HUDEP-2 (cell line): Measurements from ENCODE around the gene ASIC4.

Source experiments
- DNase-seq, 76 experiments: peaks; one replicate each; lab custom pipeline; 2025; ENCODE audit not compliant: unreplicated experiment in 76 of 76; lab: John Stamatoyannopoulos, UW

ASIC4 gene

DNA sequence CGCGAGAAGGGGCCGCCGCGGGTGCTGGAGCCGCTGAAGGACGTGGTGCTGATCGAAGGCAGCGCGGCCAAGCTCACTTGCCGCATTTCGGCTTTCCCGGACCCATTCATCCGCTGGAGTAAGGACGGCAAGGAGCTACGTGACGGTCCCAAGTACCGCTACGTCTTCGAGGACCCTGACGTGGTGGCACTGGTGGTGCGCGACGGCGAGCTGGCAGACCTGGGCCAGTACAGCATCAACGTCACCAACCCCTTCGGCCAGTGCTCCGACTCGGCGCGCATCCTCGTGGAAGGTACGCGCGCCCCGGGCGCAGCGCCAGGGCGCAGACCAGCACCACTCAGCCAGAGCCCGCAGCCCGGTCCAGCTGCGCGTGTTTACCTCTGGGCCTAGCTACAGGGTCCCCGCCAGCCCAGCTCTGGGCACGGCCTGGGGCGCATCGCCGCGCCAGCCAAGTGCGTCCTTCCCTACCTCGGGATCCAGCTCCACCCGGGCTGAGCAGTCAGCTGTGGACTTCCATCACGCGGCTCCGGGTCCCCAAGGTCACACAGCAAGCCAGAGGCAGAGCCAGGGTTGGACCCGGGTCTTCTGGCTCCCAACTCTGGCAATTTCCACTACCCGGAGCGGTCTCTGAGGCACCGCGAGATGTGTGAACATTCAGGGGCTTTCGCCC is 17.3 kb upstream of the ASIC4 start:
- no peak for DNase-seq

DNA sequence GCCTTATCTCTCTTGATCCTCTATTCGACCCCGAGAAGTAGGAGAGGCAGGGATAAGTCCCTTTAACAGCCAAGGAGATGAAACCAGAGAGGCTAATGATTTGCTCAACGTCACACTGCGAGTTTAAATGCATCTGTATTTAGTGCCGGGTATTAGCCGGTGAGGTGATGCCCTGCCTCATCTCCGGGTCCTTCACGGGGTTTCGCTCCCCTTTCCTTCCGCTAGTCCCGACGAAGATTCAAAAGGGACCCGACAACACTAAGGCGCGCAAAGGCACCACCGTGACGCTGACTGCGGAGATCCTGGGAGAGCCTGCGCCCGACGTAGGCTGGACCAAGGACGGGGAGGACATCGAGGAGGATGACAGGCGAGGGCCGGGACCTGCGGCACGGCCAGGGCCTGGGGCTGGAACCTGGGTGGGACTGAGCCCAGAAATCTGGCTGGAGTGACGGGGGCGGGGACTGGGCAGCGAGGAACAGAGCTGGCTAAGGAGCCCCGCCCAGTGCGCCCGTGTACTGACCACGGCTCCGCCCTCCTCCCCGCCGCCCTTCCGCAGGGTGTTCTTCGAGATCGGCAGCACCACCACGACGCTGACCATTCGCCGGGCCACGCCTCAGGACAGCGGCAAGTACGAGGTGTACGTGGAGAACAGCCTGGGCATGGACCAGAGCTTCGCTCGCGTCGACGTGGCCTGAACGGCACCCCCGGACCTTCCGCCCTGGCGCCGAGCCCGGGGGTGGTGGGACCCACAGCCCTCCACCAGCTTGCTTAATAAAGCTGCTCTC is 16.6 kb upstream of the ASIC4 start:
- DNase-seq: peak in 53 of 76 experiments; percentile 4 to 69 (median 47)

DNA sequence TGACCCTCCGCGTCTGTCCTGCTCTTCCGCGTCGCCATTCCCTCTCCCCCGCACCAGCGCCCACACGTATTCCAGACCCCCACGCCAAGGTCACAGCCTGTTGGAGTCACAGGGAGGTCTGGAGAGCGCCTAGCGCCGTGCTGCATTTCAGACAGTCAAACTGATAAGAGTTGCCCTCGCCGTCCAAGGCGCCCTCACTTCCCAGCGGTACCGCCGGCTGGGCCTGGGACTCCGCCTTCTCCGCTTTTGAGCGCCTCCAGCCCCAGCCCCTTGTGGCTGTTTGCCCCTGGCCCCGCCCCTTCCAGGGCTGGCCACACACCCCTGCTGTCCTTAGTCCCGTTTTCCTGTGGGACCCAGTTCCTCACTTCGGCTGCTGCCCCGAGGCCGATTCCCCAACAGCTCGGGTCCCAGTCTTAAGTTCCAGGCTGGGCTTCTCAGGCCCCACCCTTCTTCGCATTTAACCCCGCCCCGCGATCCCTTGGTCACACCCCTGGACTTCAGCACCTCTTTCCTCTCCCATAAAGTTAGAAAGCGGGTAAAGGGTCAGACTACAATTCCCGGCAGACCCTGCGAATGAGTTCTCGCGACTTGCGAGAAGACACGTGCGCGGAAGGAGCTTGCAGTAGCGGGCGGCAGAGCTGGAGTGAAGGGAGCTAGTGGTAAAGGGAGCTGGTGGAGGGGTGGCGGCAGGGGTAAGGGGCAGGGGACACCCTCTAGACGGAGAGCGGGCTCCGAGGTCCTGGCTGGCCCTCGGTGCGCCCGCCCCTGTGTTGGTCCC is 15.8 kb upstream of the ASIC4 start, which contains the start of gene GMPPA:
Gene GMPPA, plus strand, starts transcription at position 612 of the 778 bp plus-strand sequence. CDS start 1,085 bp downstream, outside the sequence.
- peak; percentile 45 to 97 (median 93) for DNase-seq

DNA sequence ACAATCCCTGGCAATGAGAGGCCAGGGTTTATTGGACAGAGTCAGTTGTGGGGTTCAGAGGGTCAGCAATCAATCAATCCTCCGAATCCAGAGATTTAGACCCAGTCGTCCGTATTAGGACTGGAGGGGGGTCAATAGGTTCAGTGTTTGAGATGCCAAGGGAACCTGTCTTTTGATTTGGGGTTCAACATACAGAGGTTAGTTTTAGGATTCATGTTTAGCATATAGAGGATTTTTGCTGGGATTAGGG is 15.3 kb upstream of the ASIC4 start:
- no peak for DNase-seq

DNA sequence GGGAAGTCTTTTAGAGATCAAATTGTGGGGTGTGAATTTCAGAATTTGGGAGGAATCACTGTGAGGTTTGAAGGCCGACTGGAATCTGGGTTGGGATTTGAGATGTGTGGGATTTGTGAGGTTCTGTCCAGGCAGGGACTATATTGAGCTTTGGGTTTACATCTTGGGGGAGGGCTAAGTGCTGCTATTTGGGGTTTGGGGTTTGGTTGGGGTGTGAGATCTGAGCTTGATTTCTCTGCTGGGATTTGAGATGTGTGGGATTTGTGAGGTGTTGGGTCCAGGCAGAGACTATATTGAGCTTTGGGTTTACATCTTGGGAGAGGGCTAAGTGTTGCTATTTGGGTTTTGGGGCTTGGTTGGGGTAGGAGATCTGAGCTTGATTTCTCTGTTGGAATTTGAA is 14.7 kb upstream of the ASIC4 start:
- DNase-seq: no peak

DNA sequence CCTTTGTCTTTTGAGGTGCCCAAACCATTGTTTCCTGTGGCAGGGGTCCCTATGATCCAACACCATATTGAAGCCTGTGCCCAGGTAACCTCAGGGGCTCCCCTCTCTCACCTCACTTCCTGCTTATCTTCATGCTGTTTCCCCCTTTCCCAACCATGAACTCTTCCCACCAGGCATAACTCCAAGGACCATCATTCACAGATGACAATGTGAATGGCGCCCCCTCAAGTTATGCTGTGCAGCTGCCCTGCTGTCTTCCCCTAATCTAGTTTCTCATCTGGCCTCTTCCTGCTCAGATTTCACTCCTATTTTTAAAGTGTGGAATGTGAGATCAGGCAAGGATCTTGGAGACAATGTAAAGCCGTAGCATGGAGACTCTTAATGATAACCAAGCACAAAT is 14.1 kb upstream of the ASIC4 start:
- DNase-seq: no peak

DNA sequence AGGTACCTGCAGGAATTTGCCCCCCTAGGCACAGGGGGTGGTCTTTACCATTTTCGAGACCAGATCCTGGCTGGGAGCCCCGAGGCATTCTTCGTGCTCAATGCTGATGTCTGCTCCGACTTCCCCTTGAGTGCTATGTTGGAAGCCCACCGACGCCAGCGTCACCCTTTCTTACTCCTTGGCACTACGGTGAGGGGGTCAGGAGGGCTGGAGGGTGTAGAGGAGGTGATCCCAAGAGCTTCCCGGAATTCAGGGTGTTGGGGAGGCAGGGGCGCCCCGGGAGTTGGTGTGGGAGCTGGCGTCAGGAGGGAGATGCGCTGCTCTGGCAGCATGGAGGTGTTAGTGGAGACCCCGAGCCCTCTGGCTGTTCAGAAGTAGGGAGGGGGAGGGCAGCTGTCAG is 12.4 kb upstream of the ASIC4 start:
- no peak for DNase-seq

DNA sequence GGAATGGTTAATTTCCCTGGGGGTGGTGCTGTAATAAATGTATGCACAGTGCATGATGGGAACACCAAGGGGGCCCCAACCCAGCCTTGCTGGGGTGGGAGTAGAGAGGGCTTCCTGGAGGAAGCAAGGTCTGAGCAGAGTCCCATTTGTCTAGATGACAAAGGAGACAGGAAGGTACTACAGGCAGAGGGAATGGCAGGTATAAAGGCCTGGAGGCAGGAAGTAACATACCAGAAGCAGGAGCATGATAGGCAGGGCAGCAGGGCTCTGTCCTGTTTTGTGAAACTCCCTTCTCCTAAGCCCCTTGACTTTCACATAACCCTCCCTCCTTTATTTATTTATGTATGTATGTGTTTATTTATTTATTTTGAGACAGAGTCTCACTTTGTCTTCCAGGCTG is 11.7 kb upstream of the ASIC4 start:
- DNase-seq: no peak

DNA sequence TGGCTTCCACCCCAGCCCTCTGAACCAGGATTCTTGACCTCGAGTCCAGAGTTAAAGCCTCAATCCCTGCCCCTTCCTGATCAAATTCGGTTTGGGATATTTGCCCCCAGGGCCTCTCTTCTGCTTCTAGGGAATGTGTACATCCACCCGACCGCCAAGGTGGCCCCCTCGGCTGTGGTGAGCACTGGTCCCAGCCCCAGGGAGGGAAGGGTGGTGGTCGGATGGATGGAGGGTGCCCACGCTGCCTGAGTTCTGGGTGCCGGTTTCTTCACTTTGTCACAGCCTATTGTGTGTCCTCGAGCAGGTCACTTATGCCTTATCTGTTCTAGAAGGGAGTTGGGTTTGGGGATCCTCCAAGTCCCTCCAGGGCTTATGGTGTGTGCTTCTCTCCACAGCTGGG is 8.7 kb upstream of the ASIC4 start:
- DNase-seq: no peak

DNA sequence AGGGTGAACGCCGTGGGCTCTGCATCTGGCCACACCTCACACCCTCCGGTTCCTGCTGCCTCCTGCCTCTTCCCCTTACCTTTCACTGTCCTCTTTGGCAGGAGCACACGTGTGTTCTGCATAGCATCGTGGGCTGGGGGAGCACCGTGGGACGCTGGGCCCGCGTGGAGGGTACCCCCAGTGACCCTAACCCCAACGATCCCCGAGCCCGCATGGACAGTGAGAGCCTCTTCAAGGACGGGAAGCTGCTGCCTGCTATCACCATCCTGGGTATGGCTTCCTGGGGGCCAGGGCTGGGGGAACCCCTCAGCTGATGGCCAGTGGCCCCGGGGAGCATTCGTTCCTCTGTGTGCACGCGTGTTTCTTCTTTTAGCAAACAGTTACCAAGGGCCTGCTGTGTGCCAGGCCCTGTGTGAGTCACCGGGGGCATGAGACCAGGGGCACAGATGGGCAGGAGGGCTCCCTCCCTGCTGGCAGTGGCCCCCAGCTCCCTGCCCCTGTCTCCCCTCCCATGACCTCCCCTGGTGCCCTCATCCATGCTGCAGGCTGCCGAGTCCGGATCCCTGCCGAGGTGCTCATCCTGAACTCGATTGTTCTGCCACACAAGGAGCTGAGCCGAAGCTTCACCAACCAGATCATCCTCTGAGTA is 8.0 kb upstream of the ASIC4 start:
- no peak for DNase-seq

DNA sequence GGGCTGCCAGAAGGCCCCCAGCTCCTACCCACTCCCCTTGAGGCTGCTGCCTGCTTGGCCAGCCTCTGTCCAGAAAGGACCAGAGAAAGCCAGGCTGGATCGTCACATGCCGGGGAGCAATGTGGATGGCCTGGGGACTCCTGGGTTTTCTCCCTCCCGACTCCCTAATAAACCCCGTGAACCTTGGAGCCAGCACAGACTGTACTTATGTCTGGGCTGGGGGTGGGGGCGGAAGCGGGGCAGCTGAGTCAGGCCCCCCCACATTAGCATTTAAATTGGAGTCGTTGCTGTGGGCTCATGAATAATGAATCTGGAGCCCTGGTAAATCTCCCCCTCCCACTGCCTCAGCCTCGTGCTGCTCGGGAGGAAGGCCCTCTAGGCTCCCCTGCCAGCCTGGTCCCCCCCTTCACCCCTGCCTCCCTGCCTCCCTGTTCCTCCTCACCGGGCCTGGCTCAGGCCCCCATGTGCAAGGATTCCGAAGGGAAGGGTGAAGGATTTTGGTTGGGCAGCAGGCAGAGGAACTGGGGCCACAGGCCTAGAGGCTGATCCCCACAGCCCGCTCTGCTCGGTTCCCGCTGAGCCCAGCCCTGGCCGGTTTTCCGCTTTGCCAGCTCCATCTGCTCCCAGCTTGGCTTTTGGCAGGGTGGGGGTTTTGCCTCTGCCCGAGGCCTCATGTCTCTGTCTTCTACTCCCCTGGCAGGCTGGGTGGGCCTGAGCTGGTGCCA is 7.3 kb upstream of the ASIC4 start:
- no peak for DNase-seq

DNA sequence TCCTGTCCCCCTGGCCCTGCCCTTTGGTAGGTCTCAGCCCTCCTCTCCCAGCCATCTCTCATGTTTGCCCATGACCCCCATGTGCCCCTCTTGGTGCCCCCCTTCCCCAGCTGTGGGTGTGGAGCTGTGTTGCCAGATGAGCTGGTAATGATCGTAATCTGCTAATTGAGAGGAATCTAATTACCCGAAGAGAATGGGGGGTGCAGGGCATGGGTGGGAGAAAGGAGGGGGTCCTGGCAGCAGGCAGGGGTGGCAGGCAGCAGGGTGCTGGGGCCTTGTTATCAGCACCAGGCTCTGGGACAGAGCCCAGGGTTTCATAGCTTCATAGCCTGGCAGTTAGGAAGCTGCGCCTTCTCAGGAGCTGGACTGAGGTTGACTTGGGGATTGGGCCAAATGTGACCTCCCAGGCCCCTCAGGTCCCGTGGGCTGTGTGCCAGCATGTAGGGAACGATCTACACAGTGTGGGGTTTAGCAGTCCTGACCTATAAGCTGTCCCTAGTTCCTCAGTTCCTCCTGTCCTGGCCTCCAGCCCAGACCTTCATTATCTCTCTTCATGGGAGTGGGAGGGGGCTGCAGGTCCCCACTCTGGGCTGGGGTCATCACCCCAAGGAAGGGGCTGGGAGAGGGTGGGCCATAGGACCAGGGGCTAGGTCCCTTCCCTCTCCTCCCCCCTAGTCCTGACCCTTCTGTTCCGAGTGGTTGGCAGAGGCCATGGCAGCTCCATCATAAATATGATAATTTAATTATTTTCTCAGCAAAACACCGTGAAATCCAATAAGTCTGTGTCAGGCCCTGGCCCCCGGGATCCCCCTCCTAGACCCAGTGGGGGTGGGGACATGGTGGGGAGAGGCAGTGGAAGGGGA is 6.5 kb upstream of the ASIC4 start:
- peak in 58 of 76 experiments; percentile 4 to 83 (median 52) for DNase-seq

DNA sequence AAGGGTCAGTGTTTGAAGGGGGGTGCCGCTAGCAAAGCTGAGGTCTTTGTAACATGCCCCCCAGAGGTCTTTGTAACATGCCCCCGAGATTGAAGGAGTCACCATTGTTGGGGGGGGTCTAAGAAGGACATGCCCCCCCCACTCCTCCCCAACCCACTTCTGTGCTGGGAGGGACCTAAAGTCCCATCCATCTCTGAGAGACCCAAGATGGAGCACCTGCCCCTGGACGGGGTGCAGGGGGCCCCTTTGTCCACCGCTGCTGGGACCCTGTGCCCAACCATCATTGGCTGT is 5.9 kb upstream of the ASIC4 start:
- DNase-seq: no peak

DNA sequence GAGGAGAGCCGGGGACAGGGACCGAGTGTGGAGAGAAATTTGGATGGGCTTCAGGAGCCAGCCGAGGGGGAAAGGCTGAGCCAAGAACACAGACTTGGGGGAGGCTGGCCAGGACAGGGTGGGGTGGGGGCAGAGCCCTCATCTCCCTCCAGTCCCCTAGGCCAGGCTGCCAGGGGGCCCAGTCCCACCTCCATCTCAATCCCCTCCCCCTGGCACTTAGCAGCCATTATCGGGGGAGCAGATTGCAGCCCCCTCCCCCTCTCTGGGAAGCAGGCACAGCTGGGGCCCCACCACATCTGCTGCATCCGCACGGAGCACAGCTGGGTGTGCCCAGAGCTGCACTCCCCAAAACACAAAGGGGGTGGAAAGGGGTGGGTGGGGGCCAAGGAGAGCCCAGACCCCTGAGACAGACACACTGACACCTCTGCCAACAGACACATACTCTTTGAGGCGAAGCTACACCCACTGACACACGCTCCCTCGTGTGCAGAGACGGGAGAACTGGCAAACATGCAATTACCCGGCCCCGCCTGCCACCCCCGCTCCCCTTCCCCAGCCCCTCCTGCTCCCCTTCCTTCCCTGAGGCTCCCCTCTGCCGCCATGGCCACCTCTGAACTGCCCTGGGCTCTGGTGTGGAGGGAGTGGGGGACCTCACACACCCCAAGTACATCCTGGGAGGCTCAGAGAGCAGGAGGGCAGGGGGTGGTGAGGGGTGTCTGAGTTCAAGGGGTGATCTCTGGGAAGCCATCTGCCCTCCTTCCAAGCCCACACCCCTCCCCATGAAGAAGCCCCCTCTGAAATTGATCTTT is 5.1 kb upstream of the ASIC4 start:
- DNase-seq: peak in 30 of 76 experiments; percentile 7 to 82 (median 44)

DNA sequence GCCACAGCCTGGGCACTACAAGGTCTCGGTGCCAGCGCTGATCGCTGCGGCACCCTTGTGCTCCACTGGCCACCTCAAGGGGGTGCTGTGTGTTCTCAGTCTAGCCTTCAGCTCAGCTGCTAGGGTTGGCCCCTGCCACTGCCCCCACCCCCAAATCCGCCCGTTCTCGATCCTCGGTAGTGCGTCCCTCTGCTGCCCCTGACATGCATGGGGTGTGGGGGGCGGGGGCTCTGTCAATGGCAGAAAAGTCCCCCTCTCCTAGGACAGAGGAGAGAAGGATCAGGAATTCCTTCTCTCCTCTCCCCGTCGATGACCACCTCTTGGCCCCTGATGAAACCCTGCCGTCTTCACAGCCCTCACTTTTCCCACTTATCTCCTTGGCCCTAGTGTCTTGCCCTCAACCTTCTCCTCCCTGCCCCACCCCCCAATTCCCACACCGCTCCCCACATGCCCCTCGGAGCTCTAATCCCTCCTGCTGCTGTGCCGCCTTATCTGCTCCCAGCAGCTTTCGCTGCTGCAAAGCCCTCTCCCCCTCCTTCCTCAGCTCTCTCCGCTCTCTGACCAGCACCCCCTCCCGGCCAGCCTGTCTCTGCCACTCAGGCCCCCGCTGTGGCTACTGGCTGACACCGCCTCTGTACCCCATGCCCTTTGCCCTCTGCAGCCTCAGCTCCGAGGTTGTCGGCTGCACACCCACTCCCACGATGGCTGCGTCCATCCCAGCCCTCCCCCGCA is 4.3 kb upstream of the ASIC4 start:
- DNase-seq: peak in 75 of 76 experiments; percentile 14 to 96 (median 85)

DNA sequence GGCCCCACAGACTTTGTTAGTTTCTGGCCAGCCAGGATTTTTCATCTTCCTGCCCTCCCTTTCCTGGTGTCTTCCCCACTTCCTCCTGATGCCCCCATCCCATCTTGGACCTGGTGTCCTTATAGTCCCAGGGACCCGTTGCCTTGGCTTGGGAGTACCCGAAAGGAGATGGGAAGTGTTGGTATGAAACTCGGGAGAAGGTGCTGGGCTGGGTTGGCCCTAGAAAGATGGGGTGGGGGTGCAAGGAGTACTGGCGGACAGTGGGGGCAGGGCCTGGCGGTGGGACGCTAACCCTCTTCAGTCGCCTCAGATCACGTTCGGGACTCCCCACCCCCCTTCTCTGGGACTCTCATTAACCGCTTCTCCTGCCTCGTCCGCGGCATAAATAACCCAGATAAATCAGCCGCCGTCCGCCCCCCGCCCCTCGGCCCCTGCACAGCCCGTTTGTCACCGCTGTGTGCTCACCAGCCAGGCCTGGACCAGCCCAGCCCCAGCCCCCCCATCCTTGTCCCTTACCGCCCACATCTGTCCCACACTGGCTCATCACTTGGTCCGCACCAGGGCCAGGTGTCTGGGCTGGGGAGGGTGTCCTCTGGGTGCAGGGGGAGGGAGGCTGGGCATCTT is 3.7 kb upstream of the ASIC4 start:
- DNase-seq: peak in 3 of 76 experiments; percentile 12 to 20 (median 13)

DNA sequence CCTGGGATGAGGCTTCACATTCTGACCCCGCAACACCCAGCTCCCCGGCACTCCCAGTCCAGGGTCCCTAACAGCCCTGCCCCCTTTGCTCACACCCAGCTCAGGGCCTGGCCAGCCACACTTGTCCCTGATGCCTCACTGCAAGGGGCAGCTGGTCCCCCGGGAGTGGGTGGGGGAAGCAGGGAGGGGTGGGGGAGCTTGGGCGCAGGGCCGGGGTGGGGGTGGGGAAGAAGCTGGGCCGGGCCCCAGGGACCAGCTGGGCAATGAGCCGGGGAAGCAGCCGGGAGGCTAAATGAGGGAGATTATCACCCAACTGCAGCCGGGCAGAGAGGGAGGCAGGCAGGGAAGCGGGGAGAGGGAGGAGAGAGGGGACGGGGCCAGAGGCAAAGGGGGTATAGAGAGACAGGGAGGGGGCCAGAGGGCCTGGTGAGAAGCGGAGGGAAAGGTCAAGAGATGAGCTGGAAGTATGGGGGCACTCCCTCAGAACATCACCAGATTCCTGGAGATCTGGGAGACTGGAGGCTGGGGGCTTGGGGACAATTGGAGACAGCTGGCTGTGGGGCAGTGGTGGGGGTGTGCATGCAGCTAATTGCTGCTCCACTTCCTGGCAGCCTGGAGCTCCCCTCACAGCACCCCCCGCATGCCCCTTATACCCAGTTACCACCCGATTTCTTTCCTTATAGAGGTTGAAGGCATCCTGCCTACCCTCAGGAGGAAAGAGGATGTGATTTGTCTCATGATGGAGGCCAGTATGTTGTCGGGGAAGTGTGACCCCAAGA is 2.5 kb upstream of the ASIC4 start:
- DNase-seq: peak in 63 of 76 experiments; percentile 6 to 75 (median 45)
